ENCODE measurements around the gene NECAB2.

NECAB2 gene

DNA sequence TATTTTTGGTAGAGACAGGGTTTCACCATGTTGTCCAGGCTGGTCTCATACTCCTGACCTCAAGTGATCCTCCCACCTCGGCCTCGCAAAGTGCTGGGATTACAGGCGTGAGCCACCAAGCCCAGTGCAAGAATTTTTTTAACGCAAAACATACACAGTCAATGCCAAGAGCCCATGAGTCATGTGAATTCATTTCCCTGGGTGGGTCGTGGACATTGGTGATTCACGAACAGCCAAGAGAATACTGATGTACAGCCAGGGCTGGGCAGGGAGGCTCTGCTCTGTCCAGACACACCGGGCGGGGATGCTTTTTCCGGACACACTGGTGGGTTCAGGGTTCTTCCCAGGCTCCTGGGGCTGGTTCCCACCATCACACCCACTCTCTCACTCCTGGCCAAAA, 56.8 kb downstream of the NECAB2 start:
- no peak for DNase-seq (ENCODE audit: low read depth in 2 of 2)

DNA sequence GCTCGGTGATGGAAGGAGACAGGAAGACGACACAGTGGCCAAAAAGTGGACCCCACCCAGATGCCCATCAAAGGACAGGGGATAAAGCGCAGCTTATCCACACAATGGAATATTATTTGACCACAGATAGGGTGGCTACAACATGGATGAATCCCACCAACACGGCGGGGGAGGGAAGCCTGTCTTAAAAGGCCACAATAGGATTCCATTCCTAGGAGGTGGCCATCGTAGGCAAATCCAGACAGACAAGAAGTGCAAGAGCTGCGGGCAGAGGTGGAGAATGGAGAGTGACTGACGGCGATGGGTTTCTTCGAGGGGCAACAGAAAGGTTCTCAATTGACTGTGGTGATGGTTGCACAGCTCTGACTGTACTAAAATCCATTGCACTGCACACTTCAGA, 58.6 kb downstream of the NECAB2 start:
- DNase-seq (ENCODE audit: low read depth in 2 of 2): no peak

- no peak for DNase-seq (ENCODE audit: low read depth in 2 of 2)
Observed at GRCh38 chr16:84027625-84028024, 59.6 kb downstream of the NECAB2 start.

DNA sequence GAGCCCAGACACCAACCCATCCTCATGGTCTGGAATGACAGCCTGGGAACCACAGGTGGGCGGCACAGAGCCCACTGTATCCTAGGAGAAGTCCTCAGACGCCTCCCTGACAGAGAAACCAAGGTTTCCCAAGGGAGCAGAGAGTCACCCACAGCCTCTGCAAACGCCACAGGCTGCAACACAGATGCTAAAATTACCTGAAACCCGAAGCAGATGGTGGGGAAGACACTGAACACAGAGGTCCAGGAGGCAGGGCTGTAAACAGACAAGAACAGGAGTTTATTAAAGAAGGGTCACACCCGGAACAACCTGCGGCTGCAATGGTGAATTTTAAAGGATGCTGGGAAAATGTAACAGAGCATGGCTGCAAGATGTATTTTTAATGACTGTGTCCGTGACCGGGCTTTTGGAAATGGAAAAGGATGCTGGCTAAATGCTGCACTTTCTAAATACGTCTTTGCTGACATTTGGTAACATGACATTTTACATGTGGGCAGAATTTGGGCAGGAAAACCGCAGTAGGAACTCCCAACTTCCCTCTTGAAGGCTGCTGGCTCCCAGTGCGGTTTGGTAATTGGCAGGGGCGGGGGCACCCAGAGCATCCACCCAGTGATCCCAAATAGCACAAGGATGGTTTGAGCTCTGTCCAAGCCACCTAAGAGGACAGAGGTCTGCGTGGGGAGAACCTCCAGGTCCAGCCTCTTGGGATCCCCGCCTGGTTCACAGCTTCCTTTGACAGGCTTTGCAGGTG, 61.4 kb downstream of the NECAB2 start:
- no peak for DNase-seq (ENCODE audit: low read depth in 2 of 2)

- no peak for DNase-seq (ENCODE audit: low read depth in 2 of 2)
Observed at GRCh38 chr16:84031556-84031955, 63.5 kb downstream of the NECAB2 start.

DNA sequence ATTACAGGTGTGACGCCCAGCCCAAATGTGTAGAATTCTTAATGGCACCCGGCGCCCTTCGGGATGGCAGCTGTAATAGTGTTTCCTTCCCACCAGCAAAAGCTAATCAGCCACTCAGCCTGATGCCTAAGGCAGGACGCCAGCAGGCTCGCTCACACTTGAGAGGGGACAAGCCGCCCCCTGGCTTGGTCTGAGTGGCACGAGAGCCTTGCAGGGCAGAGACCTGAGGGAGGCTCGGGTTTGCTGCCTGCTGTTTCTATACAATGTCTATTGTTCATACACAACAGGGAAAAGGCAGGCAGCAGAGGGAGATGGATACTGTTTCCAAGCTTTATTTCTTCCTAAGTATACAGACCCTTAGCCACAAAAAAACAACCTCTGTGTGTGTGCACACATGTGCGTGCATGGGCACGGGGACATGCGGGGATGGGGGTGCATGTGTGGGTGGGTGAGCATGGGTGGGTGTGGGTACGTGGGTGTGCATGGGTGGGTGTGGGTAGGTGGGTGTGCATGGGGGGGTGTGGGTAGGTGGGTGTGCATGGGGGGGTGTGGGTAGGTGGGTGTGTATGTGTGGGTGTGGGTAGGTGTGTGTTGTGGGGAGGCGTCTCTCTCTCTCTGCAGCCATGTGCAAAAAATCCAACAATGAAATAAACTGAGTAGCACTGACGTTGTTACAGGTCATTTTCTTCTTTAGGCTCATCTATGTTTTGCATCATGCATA, 64.6 kb downstream of the NECAB2 start:
- no peak for DNase-seq (ENCODE audit: low read depth in 2 of 2)

DNA sequence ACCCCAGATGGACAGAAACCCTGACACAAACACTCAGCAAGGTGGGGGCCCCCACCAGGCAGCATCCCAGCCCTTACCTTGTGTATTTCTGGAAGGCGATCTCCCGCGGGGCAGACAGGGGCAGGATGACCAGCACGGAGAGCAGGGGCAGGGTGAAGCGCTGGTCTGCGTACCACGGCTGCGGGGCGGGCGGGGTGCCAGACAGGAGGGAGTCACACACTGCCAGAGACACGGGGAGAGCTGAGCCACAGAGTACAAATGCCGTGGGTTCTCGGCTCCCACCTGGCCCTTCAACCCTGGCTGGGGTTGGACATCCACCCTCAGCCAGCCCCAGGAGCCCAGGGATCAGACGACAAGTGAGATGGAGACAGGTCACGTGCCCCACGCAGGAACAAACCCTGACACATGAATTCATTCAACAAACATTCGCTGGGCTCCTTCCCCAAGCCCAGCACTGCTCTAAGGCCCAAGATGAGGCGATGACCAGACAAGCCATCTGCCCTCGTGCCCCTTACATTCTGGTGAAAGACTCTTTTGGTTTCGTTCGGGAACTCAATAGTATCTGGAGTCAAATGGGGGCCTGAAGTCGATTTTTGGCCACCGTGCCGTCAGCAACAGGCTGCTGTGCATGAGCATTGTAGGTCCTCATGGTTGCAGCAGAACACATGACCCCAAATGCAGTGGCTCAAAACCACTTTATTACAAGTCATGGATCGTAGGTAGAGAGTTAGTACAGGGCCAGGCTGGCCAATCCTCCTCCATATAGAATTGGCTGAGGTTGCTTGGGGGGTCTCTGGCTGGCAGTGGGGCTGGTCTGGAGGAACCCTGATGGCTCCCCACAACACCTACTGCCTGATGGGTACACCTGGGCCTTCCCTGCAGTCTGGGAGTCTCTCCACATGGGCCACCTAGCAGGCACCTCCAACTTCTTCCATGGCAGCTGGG, 65.5 kb downstream of the NECAB2 start:
- no peak for DNase-seq (ENCODE audit: low read depth in 2 of 2)

DNA sequence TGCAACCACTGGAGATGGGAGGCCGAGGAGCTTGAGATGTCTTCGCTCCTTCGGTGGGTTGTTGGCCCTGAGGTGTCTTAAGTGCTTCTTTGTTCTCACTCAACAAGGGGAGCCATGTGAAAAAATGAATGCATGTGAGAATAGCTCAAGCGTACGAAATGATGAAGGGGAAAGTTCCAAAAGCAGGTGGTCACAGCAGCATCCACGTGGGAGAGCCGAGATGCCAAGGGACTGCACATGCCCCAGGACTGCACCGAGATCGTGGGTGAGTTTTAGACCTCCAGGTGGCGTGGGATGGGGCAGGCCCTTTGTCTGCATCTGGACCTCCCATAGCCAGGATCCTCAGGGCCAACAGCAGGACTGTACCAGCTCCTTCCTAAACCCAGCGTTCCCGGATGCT, 66.5 kb downstream of the NECAB2 start:
- no peak for DNase-seq (ENCODE audit: low read depth in 2 of 2)

DNA sequence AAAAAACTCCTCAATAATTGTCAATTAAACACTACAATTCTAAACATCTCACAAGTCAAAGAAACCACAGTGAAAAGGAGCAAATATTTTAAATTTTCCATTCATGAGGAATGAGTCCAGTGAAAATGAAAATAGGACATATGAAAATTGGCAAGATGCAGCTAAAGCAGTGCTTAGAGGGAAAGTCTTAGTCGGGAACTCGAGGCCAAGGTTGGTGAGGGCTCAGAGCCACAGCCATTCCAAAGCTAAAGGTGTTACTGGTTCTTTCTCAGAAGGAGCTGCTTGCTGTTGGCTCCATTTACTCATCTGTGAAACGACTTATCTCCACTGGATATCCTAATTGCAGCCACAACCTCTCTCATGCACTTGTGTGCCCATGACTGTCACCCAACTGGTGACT, 68.1 kb downstream of the NECAB2 start:
- DNase-seq (ENCODE audit: low read depth in 2 of 2): no peak

DNA sequence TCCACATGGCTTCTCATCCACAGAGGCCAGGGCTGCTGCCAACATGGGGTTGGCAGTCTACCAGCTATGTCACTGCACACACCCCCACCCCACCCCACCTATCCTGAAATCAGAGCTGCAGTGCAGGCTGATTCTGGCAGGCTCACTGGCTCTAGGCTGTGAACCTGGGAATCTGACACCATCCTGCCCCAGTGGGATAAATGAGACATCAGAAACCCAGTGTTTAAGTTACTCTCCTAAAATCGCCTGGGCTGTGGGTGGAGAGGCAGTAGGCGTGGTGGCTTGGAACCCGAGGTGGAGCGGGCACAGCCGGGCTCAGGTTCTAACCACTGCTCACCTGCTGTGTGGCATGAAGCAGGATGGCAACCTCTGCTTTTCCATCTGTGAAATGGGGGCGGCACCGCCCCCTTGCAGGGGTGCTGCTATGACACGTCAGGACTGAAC, 69.0 kb downstream of the NECAB2 start:
- DNase-seq (ENCODE audit: low read depth in 2 of 2): no peak

GRCh38 chr16:84038469-84038868, 70.4 kb downstream of the NECAB2 start:
- no peak for DNase-seq (ENCODE audit: low read depth in 2 of 2)

GRCh38 chr16:84039696-84040095, 71.7 kb downstream of the NECAB2 start:
- no peak for DNase-seq (ENCODE audit: low read depth in 2 of 2)

- no peak for DNase-seq (ENCODE audit: low read depth in 2 of 2)
Observed at GRCh38 chr16:84040226-84040822, 72.3 kb downstream of the NECAB2 start.

GRCh38 chr16:84040823-84041820, 73.1 kb downstream of the NECAB2 start:
- DNase-seq (ENCODE audit: low read depth in 2 of 2): no peak

GRCh38 chr16:84041881-84042280, 73.8 kb downstream of the NECAB2 start:
- no peak for DNase-seq (ENCODE audit: low read depth in 2 of 2)

DNA sequence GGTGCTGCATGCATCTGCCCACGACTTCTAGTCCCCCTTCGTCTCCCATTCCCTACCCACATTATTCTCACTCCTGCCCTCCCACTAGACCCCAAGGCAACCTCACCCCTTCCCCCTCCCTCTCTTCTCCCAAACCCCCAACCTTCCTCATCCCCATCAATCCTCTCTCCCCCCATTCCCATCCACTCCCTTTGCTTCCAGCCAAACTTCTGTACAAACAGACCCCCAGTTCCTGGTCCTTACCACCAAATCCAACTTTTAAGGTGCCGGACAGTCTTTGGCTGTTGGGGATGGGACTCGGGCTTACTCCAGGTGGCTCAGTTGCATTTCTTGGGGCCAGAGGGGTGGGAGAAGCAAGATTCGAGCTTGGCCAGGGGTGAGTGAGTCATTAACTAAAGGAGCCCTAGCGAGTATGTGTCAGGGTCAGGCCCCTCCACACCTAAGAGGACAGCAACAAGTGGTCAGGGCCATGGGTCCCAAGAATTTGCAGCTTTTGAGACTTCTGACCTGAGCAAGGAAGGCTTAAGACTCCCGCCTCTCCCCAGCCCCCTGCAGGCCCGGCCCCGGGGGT, 74.3 kb downstream of the NECAB2 start, which contains the start of gene SLC38A8:
SLC38A8 (minus strand) TSS at position 488 of the 571 bp plus-strand sequence. CDS start 638 bp downstream, outside the sequence.
- no peak for DNase-seq (ENCODE audit: low read depth in 2 of 2)

- DNase-seq (ENCODE audit: low read depth in 2 of 2): no peak
Observed at GRCh38 chr16:84042879-84043485, 74.9 kb downstream of the NECAB2 start.

- DNase-seq (ENCODE audit: low read depth in 2 of 2): no peak
Observed at GRCh38 chr16:84043486-84044117, 75.6 kb downstream of the NECAB2 start.

GRCh38 chr16:84044118-84044488, 76.1 kb downstream of the NECAB2 start:
- no peak for DNase-seq (ENCODE audit: low read depth in 2 of 2)
